VCaP (cell line): ENCODE results near the gene MYL7.

Source experiments
- H3K27ac ChIP-seq: fragments of 450-650 bp; 2 replicates; pipeline ENCODE4 v1.5.1; 2017
- TF ChIP-seq, protein P1 (sequence below): fragments of 450-650 bp; conservative IDR thresholded peaks from 2 replicates; pipeline ENCODE4 v1.5.1; 2017; ENCODE audit warnings: mild to moderate bottlenecking, moderate library complexity

The MYL7 gene

DNA sequence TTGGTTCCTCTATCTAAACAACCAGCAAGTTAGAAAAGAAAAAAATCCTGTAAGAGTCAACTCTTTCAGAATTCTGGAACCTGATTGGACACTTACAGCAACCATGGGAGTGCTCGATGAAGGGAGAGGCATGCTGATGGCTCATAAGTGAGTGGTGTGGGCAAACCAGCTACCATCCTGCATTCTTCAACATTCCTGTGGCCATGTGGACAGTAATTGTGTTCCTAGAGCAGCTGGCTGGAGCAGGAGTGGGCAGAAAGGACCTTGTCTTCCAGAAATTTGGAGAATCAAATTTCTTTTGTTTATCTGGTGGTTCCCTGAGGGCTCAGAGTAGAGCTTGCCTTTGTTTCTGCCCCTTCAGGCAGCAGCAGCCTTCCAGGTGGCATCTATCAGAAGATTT lies 22.5 kb upstream of the MYL7 start:
- TF ChIP-seq, protein P1, sequence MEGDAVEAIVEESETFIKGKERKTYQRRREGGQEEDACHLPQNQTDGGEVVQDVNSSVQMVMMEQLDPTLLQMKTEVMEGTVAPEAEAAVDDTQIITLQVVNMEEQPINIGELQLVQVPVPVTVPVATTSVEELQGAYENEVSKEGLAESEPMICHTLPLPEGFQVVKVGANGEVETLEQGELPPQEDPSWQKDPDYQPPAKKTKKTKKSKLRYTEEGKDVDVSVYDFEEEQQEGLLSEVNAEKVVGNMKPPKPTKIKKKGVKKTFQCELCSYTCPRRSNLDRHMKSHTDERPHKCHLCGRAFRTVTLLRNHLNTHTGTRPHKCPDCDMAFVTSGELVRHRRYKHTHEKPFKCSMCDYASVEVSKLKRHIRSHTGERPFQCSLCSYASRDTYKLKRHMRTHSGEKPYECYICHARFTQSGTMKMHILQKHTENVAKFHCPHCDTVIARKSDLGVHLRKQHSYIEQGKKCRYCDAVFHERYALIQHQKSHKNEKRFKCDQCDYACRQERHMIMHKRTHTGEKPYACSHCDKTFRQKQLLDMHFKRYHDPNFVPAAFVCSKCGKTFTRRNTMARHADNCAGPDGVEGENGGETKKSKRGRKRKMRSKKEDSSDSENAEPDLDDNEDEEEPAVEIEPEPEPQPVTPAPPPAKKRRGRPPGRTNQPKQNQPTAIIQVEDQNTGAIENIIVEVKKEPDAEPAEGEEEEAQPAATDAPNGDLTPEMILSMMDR, result no peak
- H3K27ac ChIP-seq, result no peak overlapping the region

DNA sequence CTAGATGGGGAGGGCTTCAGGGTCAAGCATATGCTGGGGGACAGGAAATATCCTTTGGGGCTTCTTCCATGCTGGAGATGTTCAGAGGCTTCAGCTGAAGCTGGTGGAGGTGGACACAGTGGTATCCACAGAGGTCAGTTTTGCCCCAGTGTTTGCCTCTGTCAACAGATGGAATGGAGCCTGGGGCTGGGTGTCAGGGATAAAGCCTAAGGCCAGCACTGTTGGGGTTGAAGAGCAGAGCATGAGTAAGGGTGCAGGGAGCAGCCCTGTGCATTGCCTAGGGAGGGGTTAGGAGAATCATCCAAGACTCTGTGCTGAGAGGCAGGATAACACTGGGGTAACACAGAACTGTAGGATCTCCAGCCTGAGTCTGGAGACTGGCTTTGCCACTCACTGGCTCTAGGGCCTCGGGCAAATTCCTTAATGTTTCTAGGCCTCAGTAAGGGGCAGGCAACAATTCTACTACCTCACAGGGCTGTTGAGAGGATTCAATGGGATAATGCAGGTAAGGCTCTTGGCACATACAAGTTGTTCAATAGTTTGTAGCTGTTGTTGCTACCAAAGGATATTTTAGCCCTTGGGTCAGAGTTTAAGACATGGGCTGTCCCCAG lies 21.8 kb upstream of the MYL7 start:
- no peak overlapping the region for H3K27ac ChIP-seq
- TF ChIP-seq, protein P1, result no peak

DNA sequence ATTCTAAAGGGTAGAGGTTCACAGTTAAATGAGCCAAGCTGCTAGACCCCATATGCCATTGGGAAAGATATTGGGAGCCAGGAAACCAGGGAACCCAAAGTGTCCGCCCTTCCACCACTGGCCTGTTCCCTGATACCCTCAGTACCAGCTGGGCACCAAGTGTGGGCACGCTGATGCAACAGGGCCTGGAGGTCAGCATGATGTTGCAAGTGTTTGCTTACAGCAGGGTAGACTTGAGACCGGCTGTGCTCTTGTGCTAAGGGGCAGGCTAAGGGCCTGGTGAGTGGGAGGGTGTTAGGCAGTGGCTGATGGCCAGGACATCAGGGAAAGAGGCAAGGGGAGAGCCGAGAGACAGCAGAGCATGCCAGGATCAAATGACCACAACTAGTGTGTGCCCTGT lies 21.0 kb upstream of the MYL7 start:
- no peak overlapping the region for H3K27ac ChIP-seq
- TF ChIP-seq, protein P1, result no peak

DNA sequence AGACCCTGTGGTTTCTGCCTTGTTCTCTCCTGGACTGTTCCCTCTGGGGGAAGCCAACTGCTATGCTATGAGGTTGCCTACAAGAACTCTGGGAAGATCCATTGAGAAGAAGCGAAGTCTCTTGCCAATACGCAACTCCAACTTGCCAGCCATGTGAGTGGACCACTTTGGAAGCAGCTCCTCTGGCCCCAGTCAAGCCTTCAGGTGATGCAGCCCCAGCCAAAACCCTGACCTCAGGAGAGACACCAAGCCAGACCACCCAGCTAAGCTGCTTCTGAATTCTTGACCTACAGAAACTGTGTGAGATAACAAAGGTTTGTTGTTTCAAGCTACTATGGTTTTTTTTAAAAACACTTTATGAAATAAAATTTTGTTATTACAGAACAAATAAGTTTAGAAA lies 20.2 kb upstream of the MYL7 start:
- no peak overlapping the region for H3K27ac ChIP-seq
- TF ChIP-seq, protein P1, result no peak

DNA sequence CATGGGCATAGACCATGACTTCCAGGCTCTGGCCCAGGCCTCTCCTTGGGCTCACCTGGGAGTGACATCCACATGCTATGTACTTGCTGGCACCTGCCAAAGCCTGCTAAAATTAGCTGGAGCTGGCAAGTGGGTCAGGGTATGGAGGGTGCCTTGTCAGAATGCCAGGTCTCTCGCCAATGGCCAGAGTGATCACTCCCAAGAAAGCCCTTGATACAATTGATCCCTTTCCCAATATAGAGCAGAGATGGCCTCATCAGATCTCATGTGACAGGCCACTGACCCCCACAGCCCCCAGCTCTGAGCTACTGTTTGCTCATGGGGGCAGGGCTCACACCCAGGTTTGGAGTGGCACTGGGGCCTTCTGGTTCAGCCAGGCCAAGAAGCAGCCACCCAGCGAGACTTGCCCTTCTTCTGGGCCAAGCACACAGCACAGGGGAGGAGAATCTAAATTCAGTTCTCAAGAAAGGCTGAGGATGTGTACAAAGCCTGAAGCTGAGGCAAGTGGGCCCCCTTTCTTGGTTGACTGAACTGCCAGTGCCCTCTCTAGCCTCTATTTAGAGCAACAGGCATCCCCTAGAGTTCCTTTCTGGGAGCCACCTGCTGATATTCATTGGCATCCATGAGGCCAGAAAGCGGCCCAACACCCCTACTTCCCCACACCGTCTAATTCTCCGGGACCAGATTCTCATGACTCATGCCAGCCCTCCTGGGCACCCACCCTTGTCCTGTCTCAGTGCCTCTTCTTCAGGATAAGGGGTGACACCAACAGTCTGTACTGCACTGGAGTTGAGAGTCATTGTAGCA lies 18.9 kb upstream of the MYL7 start:
- no peak overlapping the region for H3K27ac ChIP-seq
- TF ChIP-seq, protein P1, result no peak

DNA sequence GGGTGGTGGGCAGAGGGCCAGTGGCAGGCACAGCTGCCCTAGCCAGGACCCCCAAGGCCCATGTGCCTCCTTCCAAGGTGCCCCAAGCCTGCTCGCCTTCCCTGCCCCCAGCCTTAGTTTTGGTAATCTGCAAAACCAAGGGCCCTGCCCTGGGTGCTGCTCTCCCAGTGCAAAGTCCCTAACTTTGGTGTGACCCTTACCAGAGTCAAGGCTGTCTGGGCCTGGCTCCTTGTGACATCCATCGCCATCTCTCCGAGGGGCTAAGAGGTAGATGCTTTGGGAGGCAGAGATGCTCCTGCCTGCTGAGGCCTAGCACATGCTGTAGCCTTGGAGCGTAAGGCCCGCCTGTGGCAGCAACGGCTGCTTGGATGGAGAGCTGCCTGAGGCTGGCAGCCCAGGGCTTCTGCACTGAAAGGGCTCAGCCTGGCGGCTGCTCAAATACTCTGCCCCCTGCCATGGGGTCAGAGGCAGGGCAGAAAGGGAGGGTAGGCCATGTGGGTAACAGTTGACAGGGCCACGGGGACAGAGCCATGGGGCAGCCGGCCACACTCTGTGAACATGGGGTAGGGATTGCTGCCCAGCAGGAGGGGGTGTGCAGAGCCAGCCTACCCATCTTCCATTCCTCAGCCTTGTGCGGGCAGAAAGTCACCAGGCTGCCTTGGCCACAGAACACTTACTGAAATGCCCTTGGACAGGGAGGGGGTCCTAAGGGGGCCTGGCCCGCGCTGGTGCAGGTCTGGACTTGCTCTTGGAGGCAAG lies 17.9 kb upstream of the MYL7 start:
- TF ChIP-seq, protein P1, result no peak

More for the DNA sequence above, 17.9 kb upstream of the MYL7 start:
- no peak overlapping the region for H3K27ac ChIP-seq
